ENCODE data around the gene TMEM129.

Gene TMEM129

GRCh38 chr4:1762264-1763010 is 41.3 kb upstream of the TMEM129 start:
- CTCF ChIA-PET = interaction anchor here (1.0 kb wide), 1 partner anchor 14 kb away, joined by 3 read pairs; no protein-coding TSS in a partner anchor
- Histone ChIP-seq H3K36me3 (ENCODE audit: control insufficient read depth in 2 of 2, insufficient read depth in 1 of 2, low read length in 2 of 2) (no peaks in the 10 kb centered on the region), H3K27ac (ENCODE audit: extremely low read depth, low read depth, low read length) (no peak overlapping the region), H3K4me1 (ENCODE audit: control insufficient read depth, insufficient read depth, low read length) (no peaks in the 10 kb centered on the region), H3K4me3 (ENCODE audit: low read depth, low read length) (no peak overlapping the region), H3K9me3 (ENCODE audit: control insufficient read depth, insufficient read depth, low read depth, low read length) (no peaks in the 10 kb centered on the region)
- no peak for TF ChIP-seq HOXD13 (CRISPR knock-in tag; IDR thresholded peaks at IDR 0.05; ENCODE audit: borderline replicate concordance)
- no peak for TF ChIP-seq CTCF (tag by site-specific recombination; IDR thresholded peaks at IDR 0.05)
- TF ChIP-seq ZNF600 (tag by site-specific recombination; IDR thresholded peaks at IDR 0.05) = 0 out of 2 replicates have a peak, but pooled peaks have one; percentile 15
- no peak for TF ChIP-seq ZBTB7A (tag by site-specific recombination; IDR thresholded peaks at IDR 0.05; ENCODE audit: low read depth)
- no peak for TF ChIP-seq ZNF157 (tag by site-specific recombination; IDR thresholded peaks at IDR 0.05)
- no peak for TF ChIP-seq ZNF140 (tag by site-specific recombination; IDR thresholded peaks at IDR 0.05)
- POLR2A ChIA-PET = no interaction called here

DNA sequence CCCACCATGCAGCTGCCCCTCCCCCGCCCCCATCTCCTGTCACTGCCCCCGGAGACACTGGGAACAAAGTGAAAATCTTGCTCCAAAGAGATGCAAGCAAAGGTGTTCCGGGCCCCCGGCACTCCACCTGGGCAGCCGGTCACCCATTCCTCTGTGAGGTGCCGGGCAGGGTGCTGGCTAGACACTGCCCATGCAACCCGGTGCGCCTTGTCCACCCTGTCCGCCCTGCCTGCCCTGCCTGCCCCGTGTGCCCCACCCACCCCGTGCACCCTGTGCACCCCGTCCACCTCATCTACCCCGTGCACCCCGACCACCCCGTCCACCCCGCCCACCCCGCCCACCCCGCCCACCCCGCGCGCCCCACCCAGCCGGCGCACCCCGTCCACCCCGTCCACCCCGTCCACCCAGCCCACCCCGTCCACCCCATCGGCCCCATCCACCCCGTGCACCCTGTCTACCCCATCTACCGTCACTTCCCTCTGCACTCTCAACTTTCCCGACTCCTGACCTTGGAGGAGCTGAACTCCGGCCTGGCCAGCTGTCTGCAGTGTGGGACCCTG is 40.1 kb upstream of the TMEM129 start:
- ChIA-PET POLR2A (no interaction called here), CTCF (interaction anchor here (0.6 kb wide), 1 partner anchor 366 kb away, joined by 3 read pairs; no protein-coding TSS in a partner anchor)
- Histone ChIP-seq H3K36me3 (ENCODE audit: control insufficient read depth in 2 of 2, insufficient read depth in 1 of 2, low read length in 2 of 2) (no peaks in the 10 kb centered on the region), H3K27ac (ENCODE audit: extremely low read depth, low read depth, low read length) (no peak overlapping the region), H3K4me3 (ENCODE audit: low read depth, low read length) (no peak overlapping the region), H3K9me3 (ENCODE audit: control insufficient read depth, insufficient read depth, low read depth, low read length) (no peaks in the 10 kb centered on the region), H3K4me1 (ENCODE audit: control insufficient read depth, insufficient read depth, low read length) (no peaks in the 10 kb centered on the region)
- TF ChIP-seq PRDM2 (tag by site-specific recombination; IDR thresholded peaks at IDR 0.05; ENCODE audit: borderline replicate concordance) (no peak), ZNF341 (tag by site-specific recombination; IDR thresholded peaks at IDR 0.05; ENCODE audit: low read depth) (no peak), ZNF621 (tag by site-specific recombination; IDR thresholded peaks at IDR 0.05) (no peak), ZNF571 (tag by site-specific recombination; IDR thresholded peaks at IDR 0.05) (no peak), ZSCAN4 (tag by site-specific recombination; IDR thresholded peaks at IDR 0.05) (no peak), ZNF623 (tag by site-specific recombination; IDR thresholded peaks at IDR 0.05) (no peak), ZBTB20 (tag by site-specific recombination; IDR thresholded peaks at IDR 0.05) (no peak), ZNF791 (tag by site-specific recombination; IDR thresholded peaks at IDR 0.05) (no peak), ZNF10 (tag by site-specific recombination; IDR thresholded peaks at IDR 0.05) (no peak), ZNF521 (tag by site-specific recombination; IDR thresholded peaks at IDR 0.05) (no peak)
